Cardiac fibroblast (primary cell): ENCODE data around the gene AKAP12.
A peak's percentile ranks its signal among the peaks of the same experiment; 100 is the strongest.

ENCODE experiments used
- DNase-seq, 2 donors: peaks; one replicate each; pipeline versions ENCODE4 v3.0.0 to v3.0.0-alpha.2; 2010; ENCODE audit warnings: low read depth in 2 of 2
- H3K4me3 ChIP-seq, 2 donors: replicated peaks in 1 of 2; 1 replicate in 1 of 2; 2 replicates in 1 of 2; pipeline ENCODE4 v1.5.1; 2011; ENCODE audit warnings: low read depth in 2 of 2, low read length in 2 of 2, mild to moderate bottlenecking in 2 of 2, moderate library complexity in 1 of 2
- TF ChIP-seq, protein P1 (sequence below): IDR thresholded peaks from one replicate; pipeline ENCODE4 v1.5.1; 2011; ENCODE audit warnings: low read depth, mild to moderate bottlenecking, low read length, inconsistent platforms

AKAP12 gene

GRCh38 chr6:151279891-151280290, 40.1 kb downstream of the AKAP12 start:
- TF ChIP-seq, protein P1, sequence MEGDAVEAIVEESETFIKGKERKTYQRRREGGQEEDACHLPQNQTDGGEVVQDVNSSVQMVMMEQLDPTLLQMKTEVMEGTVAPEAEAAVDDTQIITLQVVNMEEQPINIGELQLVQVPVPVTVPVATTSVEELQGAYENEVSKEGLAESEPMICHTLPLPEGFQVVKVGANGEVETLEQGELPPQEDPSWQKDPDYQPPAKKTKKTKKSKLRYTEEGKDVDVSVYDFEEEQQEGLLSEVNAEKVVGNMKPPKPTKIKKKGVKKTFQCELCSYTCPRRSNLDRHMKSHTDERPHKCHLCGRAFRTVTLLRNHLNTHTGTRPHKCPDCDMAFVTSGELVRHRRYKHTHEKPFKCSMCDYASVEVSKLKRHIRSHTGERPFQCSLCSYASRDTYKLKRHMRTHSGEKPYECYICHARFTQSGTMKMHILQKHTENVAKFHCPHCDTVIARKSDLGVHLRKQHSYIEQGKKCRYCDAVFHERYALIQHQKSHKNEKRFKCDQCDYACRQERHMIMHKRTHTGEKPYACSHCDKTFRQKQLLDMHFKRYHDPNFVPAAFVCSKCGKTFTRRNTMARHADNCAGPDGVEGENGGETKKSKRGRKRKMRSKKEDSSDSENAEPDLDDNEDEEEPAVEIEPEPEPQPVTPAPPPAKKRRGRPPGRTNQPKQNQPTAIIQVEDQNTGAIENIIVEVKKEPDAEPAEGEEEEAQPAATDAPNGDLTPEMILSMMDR, result no peak
- no peak for DNase-seq
- no peak overlapping the region for H3K4me3 ChIP-seq

DNA sequence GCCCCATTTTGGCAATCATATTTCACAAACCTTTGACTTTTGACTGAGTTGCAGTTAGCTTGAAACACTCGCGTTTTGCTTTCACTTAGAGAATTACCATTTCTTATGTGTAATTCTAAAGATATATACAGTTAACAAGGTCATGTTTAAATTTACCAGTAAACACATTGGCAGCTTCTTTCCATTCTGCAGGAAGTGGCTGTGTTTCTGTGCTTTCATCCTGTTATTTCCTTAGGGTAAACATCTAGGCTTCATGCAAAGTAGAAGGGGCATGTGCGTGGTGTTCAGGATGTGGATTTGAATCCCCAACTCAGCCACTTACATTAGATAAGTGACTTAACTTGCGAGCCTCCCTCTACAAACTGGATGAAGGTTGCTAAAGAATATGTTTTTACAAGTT, 41.1 kb downstream of the AKAP12 start:
- TF ChIP-seq, protein P1, result no peak

DNA sequence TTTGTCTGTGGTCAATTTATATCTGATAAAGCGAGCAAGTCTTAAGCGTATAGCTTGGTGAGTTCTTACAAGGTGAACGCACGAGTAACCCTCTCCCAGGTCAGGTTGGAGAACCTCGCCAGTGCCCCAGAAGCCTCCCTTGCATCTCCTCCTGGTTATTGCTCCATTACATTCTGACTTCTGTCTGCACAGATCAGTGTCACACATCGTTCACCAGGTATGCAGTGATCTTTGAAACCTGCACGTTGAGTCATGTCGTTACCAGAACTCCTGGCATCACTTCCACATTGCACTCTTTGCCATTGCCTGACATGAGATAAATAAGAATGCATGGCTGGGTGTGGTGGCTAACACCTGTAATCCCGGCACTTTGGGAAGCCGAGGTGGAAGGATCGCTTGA, 44.2 kb downstream of the AKAP12 start:
- TF ChIP-seq, protein P1, result no peak
- H3K4me3 ChIP-seq, result no peak overlapping the region
- DNase-seq, result no peak

More for the DNA sequence above, 41.1 kb downstream of the AKAP12 start:
- no peak for DNase-seq
- no peak overlapping the region for H3K4me3 ChIP-seq

- H3K4me3 ChIP-seq, result peak overlapping the region in 1 of 2 donors; percentile 10
- TF ChIP-seq, protein P1, result no peak
- peak in 1 of 2 donors; percentile 53 for DNase-seq
Measured at GRCh38 chr6:151284548-151285017, 44.8 kb downstream of the AKAP12 start.

DNA sequence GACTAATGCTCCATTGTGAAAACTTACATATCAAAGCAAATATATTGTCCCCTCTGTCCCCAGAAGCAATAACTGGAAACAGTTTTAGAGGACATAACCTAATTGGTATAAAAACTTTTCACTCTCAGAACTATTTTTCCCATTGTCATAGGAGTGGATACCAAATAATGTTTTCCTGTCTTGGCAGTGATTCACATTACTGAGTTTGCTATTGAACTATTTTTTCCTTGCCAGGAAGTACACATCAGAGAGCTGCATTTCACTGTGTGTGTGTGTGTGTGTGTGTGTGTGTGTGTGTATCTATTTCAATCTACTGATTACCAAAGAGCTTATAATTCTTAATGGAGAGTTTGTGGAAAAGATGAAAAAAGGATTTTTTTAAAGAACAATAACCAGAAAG, 45.4 kb downstream of the AKAP12 start:
- no peak overlapping the region for H3K4me3 ChIP-seq
- peak; percentile 80 to 84 for DNase-seq
- TF ChIP-seq, protein P1, result no peak

DNA sequence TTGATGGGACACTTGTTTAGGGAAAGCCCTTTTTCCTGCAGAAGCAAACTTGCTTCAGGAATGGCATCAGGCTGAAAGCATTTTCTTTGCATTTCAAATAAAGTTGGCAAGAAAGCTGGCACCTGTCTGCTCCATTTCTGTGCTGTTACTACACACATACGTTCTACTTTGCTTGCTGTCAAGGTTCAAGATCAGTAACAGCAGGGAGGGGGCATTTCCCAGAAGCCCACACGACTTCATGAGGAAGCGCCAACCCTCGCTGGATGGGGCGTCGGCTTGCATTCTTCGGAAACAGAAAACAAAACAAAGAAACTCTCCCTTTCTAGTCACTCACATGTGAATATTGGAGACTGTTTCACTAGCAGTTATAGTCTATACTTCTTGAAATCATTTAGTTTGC, 46.4 kb downstream of the AKAP12 start:
- no peak overlapping the region for H3K4me3 ChIP-seq
- no peak for DNase-seq
- TF ChIP-seq, protein P1, result no peak
